MM.1S (cell line): ENCODE measurements around the gene MEX3C.

ENCODE experiments used
- DNase-seq: peaks from one replicate; pipeline ENCODE4 v3.0.0-alpha.2; 2015
- H2AFZ ChIP-seq: fragments of 300-600 bp; sonication (generic); 2 replicates; pipeline ENCODE4 v1.6.0; 2016; ENCODE audit warnings: antibody characterized with exemption, low read length
- H3F3A ChIP-seq: fragments of 300-600 bp; sonication (generic); 2 replicates; pipeline ENCODE4 v1.6.1; 2016; ENCODE audit warnings: mild to moderate bottlenecking, antibody characterized with exemption, low read length, moderate library complexity, mixed read lengths; ENCODE audit not compliant: insufficient read depth
- H3K27ac ChIP-seq: fragments of 300-600 bp; sonication (generic); 2 replicates; pipeline ENCODE4 v1.5.1; 2016; ENCODE audit warnings: mild to moderate bottlenecking, low read length
- H3K27me3 ChIP-seq: fragments of 300-600 bp; sonication (generic); replicated peaks from 2 replicates; pipeline ENCODE4 v1.6.0; 2016; ENCODE audit warnings: low read length; ENCODE audit not compliant: insufficient read depth
- H3K36me3 ChIP-seq: fragments of 300-600 bp; sonication (generic); replicated peaks from 2 replicates; pipeline ENCODE4 v1.6.1; 2016; ENCODE audit warnings: mild to moderate bottlenecking, low read length, mixed read lengths; ENCODE audit not compliant: insufficient read depth
- H3K4me1 ChIP-seq: fragments of 300-600 bp; sonication (generic); 2 replicates; pipeline ENCODE4 v1.6.1; 2016; ENCODE audit warnings: low read length, mixed read lengths
- H3K4me2 ChIP-seq: fragments of 300-600 bp; sonication (generic); 2 replicates; pipeline ENCODE4 v1.6.0; 2016; ENCODE audit warnings: low read depth, low read length
- H3K4me3 ChIP-seq: fragments of 300-600 bp; sonication (generic); 2 replicates; pipeline ENCODE4 v1.5.1; 2016; ENCODE audit warnings: low read length, mixed read lengths
- H3K79me2 ChIP-seq: fragments of 300-600 bp; sonication (generic); 2 replicates; pipeline ENCODE4 v1.6.1; 2016; ENCODE audit warnings: mixed run types, low read length, mixed read lengths
- H3K9ac ChIP-seq: fragments of 300-600 bp; sonication (generic); 2 replicates; pipeline ENCODE4 v1.6.1; 2016; ENCODE audit warnings: low read length, mixed read lengths
- H3K9me2 ChIP-seq: fragments of 300-600 bp; sonication (generic); replicated peaks from 2 replicates; pipeline ENCODE4 v1.6.1; 2016; ENCODE audit warnings: mild to moderate bottlenecking, low read length, mixed read lengths; ENCODE audit not compliant: insufficient read depth
- H3K9me3 ChIP-seq: fragments of 300-600 bp; sonication (generic); replicated peaks from 2 replicates; pipeline ENCODE4 v1.6.1; 2016; ENCODE audit warnings: mild to moderate bottlenecking, low read length, mixed read lengths; ENCODE audit not compliant: insufficient read depth
- H4K20me1 ChIP-seq: fragments of 300-600 bp; sonication (generic); 2 replicates; pipeline ENCODE4 v1.6.1; 2016; ENCODE audit warnings: mild to moderate bottlenecking, low read length, moderate library complexity, mixed read lengths; ENCODE audit not compliant: insufficient read depth
- CTCF ChIP-seq: fragments of 300-600 bp; sonication (generic); IDR thresholded peaks from 2 replicates; pipeline ENCODE4 v1.5.1; 2016; ENCODE audit warnings: antibody characterized with exemption, low read length, mixed read lengths
- EZH2 ChIP-seq: fragments of 300-600 bp; sonication (generic); optimal IDR thresholded peaks from 2 replicates; pipeline ENCODE3; 2017; ENCODE audit warnings: low read depth, mild to moderate bottlenecking, antibody characterized with exemption, low read length, mixed read lengths
- EZH2phosphoT487 ChIP-seq: fragments of 300-600 bp; sonication (generic); IDR thresholded peaks from 2 replicates; pipeline ENCODE4 v1.6.1; 2018; ENCODE audit warnings: antibody characterized with exemption, low read length

Gene MEX3C

GRCh38 chr18:51227660-51228059 lies 30.2 kb upstream of the MEX3C start:
- H2AFZ ChIP-seq, result no peak overlapping the region
- H3K4me3 ChIP-seq, result no peak overlapping the region
- no peaks in the 10 kb centered on the region for H3K79me2 ChIP-seq
- H3K9me3 ChIP-seq, result no peaks in the 10 kb centered on the region
- TF ChIP-seq CTCF (no peak), EZH2 (no peak), EZH2phosphoT487 (no peak)
- H3F3A ChIP-seq, result no peaks in the 10 kb centered on the region
- H4K20me1 ChIP-seq, result no peaks in the 10 kb centered on the region
- H3K27ac ChIP-seq, result no peak overlapping the region
- DNase-seq, result no peak
- no peaks in the 10 kb centered on the region for H3K27me3 ChIP-seq
- no peak overlapping the region for H3K9ac ChIP-seq
- no peaks in the 10 kb centered on the region for H3K9me2 ChIP-seq
- H3K36me3 ChIP-seq, result no peaks in the 10 kb centered on the region
- H3K4me2 ChIP-seq, result no peak overlapping the region
- no peaks in the 10 kb centered on the region for H3K4me1 ChIP-seq

GRCh38 chr18:51226587-51227350 lies 29.3 kb upstream of the MEX3C start:
- H3K4me2 ChIP-seq, result no peak overlapping the region
- no peaks in the 10 kb centered on the region for H3F3A ChIP-seq
- H3K4me3 ChIP-seq, result no peak overlapping the region
- H3K27ac ChIP-seq, result no peak overlapping the region
- TF ChIP-seq EZH2 (no peak), CTCF (no peak), EZH2phosphoT487 (no peak)
- H3K9me3 ChIP-seq, result no peaks in the 10 kb centered on the region
- H2AFZ ChIP-seq, result no peak overlapping the region
- H3K79me2 ChIP-seq, result no peaks in the 10 kb centered on the region
- H3K27me3 ChIP-seq, result no peaks in the 10 kb centered on the region
- no peaks in the 10 kb centered on the region for H4K20me1 ChIP-seq
- H3K9ac ChIP-seq, result no peak overlapping the region
- H3K4me1 ChIP-seq, result no peaks in the 10 kb centered on the region
- DNase-seq, result no peak
- no peaks in the 10 kb centered on the region for H3K36me3 ChIP-seq
- no peaks in the 10 kb centered on the region for H3K9me2 ChIP-seq

GRCh38 chr18:51226068-51226467 lies 28.6 kb upstream of the MEX3C start:
- Histone ChIP-seq H3K79me2 (no peaks in the 10 kb centered on the region), H3K9me2 (no peaks in the 10 kb centered on the region), H3K4me3 (no peak overlapping the region), H3K4me2 (no peak overlapping the region), H3K9ac (no peak overlapping the region), H4K20me1 (no peaks in the 10 kb centered on the region), H3F3A (no peaks in the 10 kb centered on the region), H3K27ac (no peak overlapping the region), H2AFZ (no peak overlapping the region), H3K27me3 (no peaks in the 10 kb centered on the region), H3K9me3 (no peaks in the 10 kb centered on the region), H3K36me3 (no peaks in the 10 kb centered on the region), H3K4me1 (no peaks in the 10 kb centered on the region)
- no peak for DNase-seq
- TF ChIP-seq EZH2 (no peak), CTCF (no peak), EZH2phosphoT487 (no peak)
